ENCODE measurements around the gene NDUFS7. TPM values are rescaled to one million over a fixed set of nuclear protein-coding genes. Genes with fewer than 3 reads are reported as not detected.

Gene NDUFS7
- total and polyA plus RNA-seq, 10 of the 15 experiments (the other 5 are each of a cell fraction or from before 2014, with no cell fraction given): 5.1 to 282 (median 92.9) TPM

DNA sequence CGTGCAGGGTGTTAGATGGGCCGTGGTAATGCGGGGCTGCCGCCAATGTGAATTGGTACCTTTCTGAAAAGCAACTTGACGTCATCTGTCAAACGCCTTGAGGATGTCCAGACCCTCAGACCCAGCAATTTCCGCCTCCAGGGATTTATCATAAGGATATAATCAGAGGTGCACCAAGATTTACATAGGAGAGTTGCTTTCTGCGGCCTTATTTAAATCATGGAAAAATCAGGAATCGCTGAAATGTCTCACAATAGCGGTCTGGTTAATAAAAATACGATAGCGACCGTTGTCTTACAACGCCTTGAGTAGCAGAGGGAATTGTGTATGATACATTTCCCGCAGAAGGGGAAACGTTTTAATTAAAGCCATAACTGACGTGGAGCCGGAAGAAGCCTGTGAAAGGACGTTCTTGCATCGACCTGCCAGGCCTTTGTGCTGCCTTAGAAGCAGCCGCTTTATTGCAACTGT is 32.3 kb upstream of the NDUFS7 start:
- in situ Hi-C loops (cut with MboI): no loop called here

More for the DNA sequence above, 32.3 kb upstream of the NDUFS7 start:
- no peaks in the 10 kb centered on the region; a peak in 1 of 4 replicates for H3K27me3 ChIP-seq (replicated peaks in 1 of 2; ENCODE audit: control insufficient read depth in 2 of 2, insufficient read depth in 2 of 2, low read length in 1 of 2)
- ATAC-seq (no peak), FAIRE-seq (no peak), DNase-seq (ENCODE audit: low read depth, low spot score) (no peak)
- peaks cover 9% of the 10 kb centered on the region for H3K79me2 ChIP-seq (ENCODE audit: control insufficient read depth, insufficient read depth, low read length)
- intact Hi-C loops (cut with micrococcal nuclease; ENCODE audit: unreplicated experiment): no loop called here
- WGBS (ENCODE audit: insufficient coverage, insufficient replicate concordance, low lambda C conversion rate, missing lambda C conversion rate): 88% methylated on average over 21 of the region's 21 CpGs
- no peak overlapping the region for H3K4me3 ChIP-seq
- H4K20me1 ChIP-seq (ENCODE audit: control insufficient read depth, insufficient read depth): no peaks in the 10 kb centered on the region
- no peak overlapping the region for H3K27ac ChIP-seq (ENCODE audit: control insufficient read depth, insufficient read depth)
- no peaks in the 10 kb centered on the region for H3K9me3 ChIP-seq (replicated peaks; ENCODE audit: control insufficient read depth, insufficient read depth, low read length)
- no peaks in the 10 kb centered on the region for H3K36me3 ChIP-seq (ENCODE audit: control insufficient read depth in 2 of 2, insufficient read depth in 2 of 2, low read length in 1 of 2)
- SMC1A ChIA-PET (ENCODE audit: uncharacterized antibody, unreplicated experiment): no interaction called here
- H2AFZ ChIP-seq (ENCODE audit: control insufficient read depth, low read depth, low read length): no peak overlapping the region
- POLR2A ChIA-PET: no interaction called here
- CTCF ChIA-PET: no interaction called here
- BruUV-seq (replicated peaks): no TSS peak
- no peak for TF ChIP-seq CBX5 (IDR thresholded peaks at IDR 0.05; ENCODE audit: low read depth)
- TF ChIP-seq ZNF24 (IDR thresholded peaks at IDR 0.05): no peak
- no peak for TF ChIP-seq TCF12 (IDR thresholded peaks at IDR 0.05; ENCODE audit: low read depth, low read length)
- no peak for TF ChIP-seq CREM (IDR thresholded peaks at IDR 0.05; ENCODE audit: low read depth)
- no peak for TF ChIP-seq WRNIP1 (IDR thresholded peaks at IDR 0.05; ENCODE audit: borderline replicate concordance, low read depth, low read length)
- TF ChIP-seq RB1 (IDR thresholded peaks at IDR 0.05; ENCODE audit: borderline replicate concordance): no peak
- no peak for TF ChIP-seq SIX5 (IDR thresholded peaks at IDR 0.05; ENCODE audit: low read depth, low read length, severe bottlenecking)
- no peak for TF ChIP-seq ATF3 (IDR thresholded peaks at IDR 0.05; ENCODE audit: borderline replicate concordance, extremely low read depth, low read depth, low read length)
- no peak for TF ChIP-seq BMI1 (IDR thresholded peaks at IDR 0.05; ENCODE audit: borderline replicate concordance)
- TF ChIP-seq NFYB (IDR thresholded peaks at IDR 0.05; ENCODE audit: insufficient read depth, low read depth, low read length): no peak
- TF ChIP-seq, protein P1, sequence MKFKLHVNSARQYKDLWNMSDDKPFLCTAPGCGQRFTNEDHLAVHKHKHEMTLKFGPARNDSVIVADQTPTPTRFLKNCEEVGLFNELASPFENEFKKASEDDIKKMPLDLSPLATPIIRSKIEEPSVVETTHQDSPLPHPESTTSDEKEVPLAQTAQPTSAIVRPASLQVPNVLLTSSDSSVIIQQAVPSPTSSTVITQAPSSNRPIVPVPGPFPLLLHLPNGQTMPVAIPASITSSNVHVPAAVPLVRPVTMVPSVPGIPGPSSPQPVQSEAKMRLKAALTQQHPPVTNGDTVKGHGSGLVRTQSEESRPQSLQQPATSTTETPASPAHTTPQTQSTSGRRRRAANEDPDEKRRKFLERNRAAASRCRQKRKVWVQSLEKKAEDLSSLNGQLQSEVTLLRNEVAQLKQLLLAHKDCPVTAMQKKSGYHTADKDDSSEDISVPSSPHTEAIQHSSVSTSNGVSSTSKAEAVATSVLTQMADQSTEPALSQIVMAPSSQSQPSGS (IDR thresholded peaks at IDR 0.05; ENCODE audit: low read length): no peak
- no peak for TF ChIP-seq ZBED1 (IDR thresholded peaks at IDR 0.05; ENCODE audit: borderline replicate concordance)
- H3K4me2 ChIP-seq (ENCODE audit: control insufficient read depth, insufficient read depth): no peak overlapping the region
- no peak overlapping the region for H3K9ac ChIP-seq (ENCODE audit: control insufficient read depth, insufficient read depth, low read length)
- RAD21 ChIA-PET (ENCODE audit: unreplicated experiment): no interaction called here
- H3K4me1 ChIP-seq (ENCODE audit: control insufficient read depth, insufficient read depth, low read length): peaks cover 4% of the 10 kb centered on the region; the same call in 1 of the 2 replicates

All from GM12878 (cell line).